HG02623 (cell line): ENCODE measurements around the gene RAB5A.
"Not testable (repeated sequence)": the region's sequence is repeated elsewhere in the genome, so short reads cannot be mapped to it uniquely, and the experiment has no call there.

Experiments
- ATAC-seq: cut with Tn5 transposase; IDR thresholded peaks from one replicate; pipeline ENCODE4 v1.9.1; 2021; ENCODE audit warnings: moderate library complexity; ENCODE audit not compliant: unreplicated experiment

Gene RAB5A

DNA sequence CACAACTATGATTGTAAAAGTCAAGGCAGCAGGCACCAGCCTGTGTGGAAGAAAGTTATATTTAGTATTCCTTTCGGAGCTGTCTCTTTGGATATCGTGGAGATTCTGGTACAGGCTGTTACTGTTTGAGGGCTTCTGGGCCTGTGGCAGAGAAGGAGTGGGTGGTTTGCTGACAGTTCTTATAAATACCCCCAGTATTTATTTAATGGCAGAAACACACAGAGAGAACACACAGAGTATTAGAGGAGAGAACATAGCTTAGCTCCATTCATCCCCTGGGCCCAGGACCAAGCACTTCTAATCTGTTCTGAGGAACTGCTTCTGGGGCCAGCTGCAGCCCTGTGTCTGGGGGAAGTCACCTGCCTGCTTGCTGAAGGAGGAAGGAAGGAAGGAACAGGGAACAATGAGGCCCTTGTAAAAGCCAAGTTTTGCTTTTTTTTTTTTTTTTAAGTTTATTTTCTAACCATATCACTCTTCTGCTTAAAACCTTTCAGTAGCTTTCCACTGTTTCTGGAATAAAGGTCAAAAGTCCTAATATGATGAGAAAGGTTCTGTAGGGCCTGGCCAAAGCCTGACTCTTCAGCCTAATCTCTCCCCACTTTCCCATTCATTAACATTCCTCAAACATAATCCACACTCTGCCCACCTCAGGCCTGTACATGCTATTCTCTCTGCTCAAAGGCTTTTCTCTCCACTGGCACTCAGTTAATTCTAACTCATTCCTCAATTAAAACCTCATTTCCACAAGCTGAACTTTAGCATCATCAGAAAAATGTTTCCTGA is 76.9 kb downstream of the RAB5A start:
- ATAC-seq: no peak

DNA sequence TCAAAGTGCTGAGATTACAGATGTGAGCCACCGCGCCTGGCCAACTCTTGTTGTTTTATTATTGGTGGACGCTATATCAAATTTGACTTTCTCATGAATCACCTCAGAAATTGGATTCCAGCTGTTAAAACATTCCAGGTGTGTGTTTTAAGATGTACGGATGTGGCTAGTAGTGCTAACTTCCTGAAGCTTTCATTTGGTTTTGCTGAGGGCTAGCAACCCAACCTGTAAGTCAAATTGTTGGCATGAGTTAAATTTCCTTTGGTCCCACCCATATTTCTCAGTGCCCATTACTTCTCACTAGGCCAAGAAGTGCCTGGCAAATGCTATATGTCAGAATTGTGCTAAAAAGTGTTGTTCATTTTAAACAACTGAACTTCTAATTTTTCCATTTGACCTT is 80.2 kb downstream of the RAB5A start:
- no peak for ATAC-seq

DNA sequence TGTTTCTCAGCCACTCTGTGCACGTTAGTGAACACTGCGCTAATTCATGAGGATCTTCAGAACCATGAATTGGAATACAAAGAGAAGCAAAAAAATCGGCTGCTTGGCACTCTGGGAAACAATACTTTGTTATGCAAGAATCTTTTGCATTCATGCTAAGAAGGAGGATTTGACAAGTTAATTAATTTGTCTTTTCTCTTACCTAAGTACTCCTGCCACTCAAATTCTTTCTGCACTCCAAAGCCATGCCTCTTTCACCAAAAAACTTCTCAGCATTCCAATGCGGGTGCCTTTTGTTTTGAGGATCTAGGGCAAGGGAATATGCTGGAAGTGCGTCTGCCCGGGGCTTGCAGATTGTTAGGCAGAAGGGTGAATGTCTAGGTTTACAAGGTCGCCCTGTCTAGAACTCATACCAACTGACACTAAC is 82.0 kb downstream of the RAB5A start:
- no peak for ATAC-seq

DNA sequence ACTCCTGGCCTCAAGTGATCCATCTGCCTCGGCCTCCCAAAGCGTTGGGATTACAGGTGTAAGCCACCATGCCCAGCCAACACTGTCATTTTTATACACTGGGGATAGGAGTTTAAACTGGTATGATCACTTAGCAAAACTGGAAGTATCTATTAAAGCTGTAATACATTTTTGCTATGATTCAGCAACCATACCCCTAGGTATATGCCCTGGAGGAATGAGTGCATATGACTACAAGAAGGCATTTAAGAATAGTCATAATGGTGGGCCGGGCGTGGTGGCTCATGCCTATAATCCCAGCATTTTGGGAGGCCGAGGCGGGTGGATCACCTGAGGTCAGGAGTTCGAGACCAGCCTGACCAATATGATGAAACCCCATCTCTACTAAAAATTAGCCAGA is 85.0 kb downstream of the RAB5A start:
- ATAC-seq: not testable (repeated sequence)
